Right ventricle myocardium superior (tissue), 1 donor: ENCODE results near the gene PDYN. TPM values are rescaled to one million over a fixed set of nuclear protein-coding genes. Genes with fewer than 3 reads are reported as not detected.
"Not testable (repeated sequence)": the region's sequence is repeated elsewhere in the genome, so short reads cannot be mapped to it uniquely, and the experiment has no call there.

ENCODE experiments used
- ATAC-seq: fragments of 200-7000 bp; cut with Tn5 transposase; one replicate; pipeline ENCODE4 v1.9.1; 2020; ENCODE audit warnings: mild to moderate bottlenecking; ENCODE audit not compliant: poor library complexity
- DNase-seq: peaks from one replicate; pipeline ENCODE4 v3.0.0-alpha.2; 2020
- intact Hi-C: fragments of 100-400 bp; cut with DNase I; formaldehyde crosslinking; loops from one replicate; pipeline ENCODE4 v1.11.2; 2022
- long read RNA-seq: library from polyadenylated mRNA; unstranded; transcript quantifications from one replicate; pipeline ENCODE4 v2.0.0, GENCODE V29; 2021
- total RNA-seq: library from RNA; stranded (reverse); fragmentation: NEBNext Ultra II Directional; extraction: Animal tissue kit (Norgen Biotek cat#: 25700); gene quantifications from one replicate; pipeline ENCODE4 v1.2.1, GENCODE V29; 2021
- donor health status: DM: no; HTN: yes; CAD: no; lungs with severe emphysema.

PDYN gene
- not detected for total RNA-seq
- long read RNA-seq, result 0 reads

DNA sequence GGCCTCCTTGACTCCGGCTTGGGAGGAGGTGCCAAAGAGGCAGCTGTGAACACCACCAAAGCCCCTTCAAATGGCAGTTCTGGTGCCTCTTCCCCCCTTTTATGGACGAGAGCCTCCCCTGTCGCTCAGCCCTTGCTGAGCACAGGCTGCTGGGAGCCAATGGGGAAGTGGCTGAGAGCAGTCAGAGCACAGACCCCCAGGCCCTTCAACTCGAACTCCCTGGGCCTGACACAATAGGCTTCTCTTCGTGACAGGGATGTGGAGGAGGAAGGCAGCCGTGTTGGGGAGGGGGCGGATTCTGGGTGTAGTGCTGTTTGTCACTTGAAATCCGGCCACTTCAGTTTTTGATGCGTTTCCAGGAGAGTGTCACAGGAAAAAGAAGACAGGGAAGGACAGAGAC lies at the start of gene PDYN:
PDYN (minus strand) TSS at position 73 of the 400 bp plus-strand sequence. CDS start 10,974 bp downstream, outside the sequence.
- intact Hi-C loops, result no loop called here
- ATAC-seq (no peak), DNase-seq (no peak)

DNA sequence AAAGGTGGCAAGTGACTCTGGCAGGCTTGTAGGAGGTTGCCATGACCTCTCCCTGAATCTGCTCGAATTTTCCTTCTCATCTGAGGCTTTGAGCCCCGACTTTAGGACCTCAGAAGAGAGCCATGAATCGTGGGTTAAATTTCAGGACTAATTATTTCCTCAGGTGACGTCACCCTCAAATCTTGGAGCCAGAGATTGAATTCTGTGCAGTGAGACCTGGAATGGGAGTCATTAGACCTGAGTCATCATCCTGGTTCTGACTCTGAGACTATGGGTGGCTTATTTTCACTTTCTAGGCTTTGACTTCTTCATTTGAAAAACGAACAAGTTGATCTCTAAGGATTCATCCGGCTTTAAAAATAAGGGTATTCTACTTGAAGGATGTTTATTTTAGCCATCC lies 48.5 kb upstream of the PDYN start:
- intact Hi-C loops, result no loop called here
- no peak for DNase-seq
- ATAC-seq, result no peak

DNA sequence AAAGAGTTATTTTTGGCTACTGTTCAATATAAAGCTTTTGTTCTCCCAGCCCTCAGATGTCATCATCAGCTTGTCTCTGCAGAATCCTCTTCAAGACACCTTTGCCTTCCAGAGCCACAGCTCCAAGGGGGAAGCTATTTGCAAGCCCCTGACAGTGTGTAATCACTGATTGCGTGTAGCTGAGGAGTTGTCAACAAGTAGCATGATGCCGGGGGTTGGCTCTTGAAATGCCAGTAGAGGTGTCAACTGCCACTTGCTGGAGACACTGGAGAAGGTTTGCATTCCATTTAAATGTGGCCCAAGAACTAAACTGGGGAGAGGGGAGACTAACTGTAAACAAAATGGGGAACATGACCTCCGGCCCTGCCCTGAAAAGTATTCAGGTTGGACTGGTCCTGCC lies 44.3 kb upstream of the PDYN start:
- intact Hi-C loops, result no loop called here
- ATAC-seq (no peak), DNase-seq (no peak)

DNA sequence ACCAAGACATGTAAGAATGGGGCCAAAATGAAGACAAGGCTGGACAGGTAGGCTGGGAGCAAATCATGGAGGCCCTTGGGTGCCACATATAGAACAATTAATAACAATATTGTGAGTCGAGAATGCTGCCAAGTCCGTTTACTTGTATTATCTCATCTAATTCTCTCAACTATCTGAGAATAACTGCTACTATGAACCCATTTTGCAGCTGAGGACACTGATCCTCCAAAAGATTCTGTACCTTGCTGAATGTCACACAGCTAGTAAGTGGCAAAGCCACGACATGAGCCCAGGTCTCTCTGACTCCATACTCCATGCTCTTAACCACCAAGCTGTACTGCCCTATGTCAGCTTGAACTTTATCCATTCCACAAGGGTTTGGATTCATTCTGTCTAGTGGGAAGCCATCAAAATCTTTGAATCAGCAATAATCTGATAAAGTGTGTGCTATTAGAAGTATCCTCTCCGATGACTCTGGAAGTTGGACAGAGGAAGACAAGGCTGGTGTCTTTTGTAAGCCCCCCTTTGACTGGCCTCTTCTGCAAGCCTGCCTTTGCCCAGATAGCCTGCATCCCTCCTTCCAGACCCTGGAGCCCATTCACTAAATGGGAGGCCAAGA lies 43.5 kb upstream of the PDYN start:
- intact Hi-C loops, result no loop called here
- no peak for ATAC-seq
- no peak for DNase-seq

DNA sequence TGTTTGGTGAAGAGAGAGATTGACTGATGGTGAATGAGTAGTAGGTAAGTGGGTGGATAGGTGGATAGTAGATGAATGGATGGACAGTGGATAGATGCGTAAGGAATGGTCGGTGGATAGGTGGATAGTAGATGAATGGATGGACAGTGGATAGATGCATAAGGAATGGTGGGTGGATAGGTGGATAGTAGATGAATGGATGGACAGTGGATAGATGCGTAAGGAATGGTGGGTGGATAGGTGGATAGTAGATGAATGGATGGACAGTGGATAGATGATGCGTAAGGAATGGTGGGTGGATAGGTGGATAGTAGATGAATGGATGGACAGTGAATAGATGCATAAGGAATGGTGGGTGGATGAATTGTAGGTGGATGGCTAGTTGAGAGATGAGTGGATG lies 42.5 kb upstream of the PDYN start:
- ATAC-seq, intact Hi-C loops, DNase-seq: not testable (repeated sequence)

DNA sequence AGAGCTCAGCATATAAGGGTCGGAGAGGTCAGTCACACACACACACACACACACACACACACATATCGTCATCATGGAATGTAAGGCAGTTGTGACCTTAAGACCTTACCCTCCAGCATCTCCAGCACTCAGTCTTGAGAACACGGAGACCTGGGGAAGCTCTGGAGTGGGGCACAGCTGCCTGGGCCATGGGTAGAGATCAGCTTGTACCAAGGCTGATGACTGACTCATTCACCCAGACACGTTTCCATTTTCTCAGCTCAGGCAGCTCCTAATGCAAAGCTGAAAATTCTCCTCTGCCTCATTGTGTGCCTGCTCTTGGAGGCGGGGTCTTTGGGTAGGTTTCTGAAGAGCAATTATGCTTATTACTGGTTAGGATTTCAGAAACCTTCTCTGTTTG lies 38.3 kb upstream of the PDYN start:
- no peak for DNase-seq
- intact Hi-C loops, result no loop called here
- no peak for ATAC-seq

DNA sequence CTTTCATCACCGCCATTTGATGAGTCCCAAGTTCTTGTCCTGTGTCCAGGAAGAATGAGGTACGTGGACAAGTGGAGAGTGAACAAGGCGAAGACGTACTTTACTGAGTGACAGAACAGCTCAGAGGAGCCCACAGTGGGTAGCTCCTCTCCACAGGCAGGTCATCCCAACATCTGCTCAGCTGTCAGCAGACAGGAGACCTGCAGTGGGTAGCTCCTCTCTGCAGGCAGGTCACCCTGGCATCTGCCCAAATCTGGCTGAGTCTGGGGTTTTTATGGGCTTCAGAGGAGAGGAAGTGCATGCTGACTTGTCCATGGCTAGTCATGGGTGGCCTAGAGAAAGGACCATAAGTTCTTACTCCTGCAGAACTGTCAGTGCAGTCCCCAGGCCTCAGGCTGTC lies 32.7 kb upstream of the PDYN start:
- DNase-seq (no peak), ATAC-seq (no peak)
- intact Hi-C loops, result no loop called here

DNA sequence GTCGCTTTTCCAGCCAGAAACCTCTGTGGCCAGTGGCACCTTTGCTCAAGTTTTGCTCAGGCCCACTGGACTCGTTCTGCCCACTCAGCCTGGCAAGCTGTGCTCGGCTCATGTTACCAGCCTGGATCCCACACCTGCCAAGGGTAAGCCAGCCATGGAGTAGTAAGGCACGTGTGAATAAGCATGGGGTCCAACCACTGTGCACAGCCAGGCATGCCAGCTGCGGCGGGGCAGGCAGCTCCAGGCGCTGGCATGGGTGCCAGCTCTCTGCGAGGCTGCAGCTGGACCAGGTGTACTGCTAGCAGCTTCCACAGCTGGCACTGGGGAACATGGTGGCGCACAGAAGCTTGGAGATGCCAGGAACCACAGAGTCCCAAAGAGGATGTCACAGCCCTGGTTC lies 32.1 kb upstream of the PDYN start:
- DNase-seq (no peak), ATAC-seq (no peak)
- intact Hi-C loops, result no loop called here

DNA sequence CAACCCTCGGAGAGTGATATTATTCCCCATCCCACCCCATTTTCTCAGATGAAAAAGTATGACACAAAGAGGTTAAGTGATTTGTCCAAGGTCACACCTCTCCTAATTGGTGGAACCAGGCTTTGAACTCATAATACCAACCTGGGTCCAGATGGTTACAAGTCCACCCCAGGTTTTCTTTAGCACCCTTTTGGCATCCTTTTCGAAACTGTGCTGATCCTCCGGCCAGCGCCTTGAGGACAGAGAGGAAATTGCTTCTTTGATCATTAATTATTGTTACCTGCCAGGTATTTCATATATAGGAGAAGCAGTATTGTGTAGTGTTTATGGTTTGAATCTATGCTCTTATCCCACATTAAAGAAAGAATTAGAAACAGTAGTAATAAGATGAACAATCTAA lies 29.3 kb upstream of the PDYN start:
- intact Hi-C loops, result no loop called here
- no peak for ATAC-seq
- no peak for DNase-seq

DNA sequence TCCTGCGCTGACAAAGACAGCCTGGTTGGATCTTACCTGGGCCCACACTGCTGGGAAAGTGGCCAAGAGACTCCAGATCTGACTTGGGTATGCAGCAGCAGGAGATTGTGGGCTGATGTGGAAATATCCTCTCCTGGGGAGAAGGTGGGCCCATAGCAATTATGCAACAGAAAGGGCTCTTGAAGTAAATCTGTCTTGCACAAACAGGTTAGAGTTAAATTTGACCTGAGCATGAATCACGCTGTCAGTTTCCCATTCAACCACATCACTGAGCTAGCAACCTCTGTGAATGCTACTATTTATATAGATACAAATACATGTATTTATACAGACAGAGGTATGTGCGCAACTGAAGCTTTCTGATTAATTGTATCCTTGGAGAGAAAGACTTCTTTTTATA lies 28.3 kb upstream of the PDYN start:
- DNase-seq (no peak), ATAC-seq (no peak)
- intact Hi-C loops, result no loop called here

DNA sequence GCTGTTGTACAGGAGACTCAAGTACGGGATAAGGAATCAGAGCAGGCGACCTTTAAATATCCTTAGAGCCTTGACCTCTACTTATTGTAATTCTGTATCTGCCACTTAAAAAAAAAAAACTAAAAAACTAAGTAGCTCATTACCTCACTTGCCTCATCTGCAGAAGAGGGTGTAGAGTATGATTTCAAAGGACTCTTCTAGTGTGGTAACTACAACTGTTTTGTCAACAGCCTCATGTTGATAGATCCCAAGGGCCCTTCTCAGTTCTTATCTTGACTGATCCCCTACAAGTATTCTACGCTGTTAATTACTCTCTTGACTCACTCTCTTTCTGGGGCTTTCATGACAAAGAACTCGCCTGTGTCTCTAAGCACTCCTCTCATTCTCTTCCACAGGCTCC lies 16.7 kb upstream of the PDYN start:
- intact Hi-C loops, result no loop called here
- DNase-seq, result no peak
- ATAC-seq, result no peak

DNA sequence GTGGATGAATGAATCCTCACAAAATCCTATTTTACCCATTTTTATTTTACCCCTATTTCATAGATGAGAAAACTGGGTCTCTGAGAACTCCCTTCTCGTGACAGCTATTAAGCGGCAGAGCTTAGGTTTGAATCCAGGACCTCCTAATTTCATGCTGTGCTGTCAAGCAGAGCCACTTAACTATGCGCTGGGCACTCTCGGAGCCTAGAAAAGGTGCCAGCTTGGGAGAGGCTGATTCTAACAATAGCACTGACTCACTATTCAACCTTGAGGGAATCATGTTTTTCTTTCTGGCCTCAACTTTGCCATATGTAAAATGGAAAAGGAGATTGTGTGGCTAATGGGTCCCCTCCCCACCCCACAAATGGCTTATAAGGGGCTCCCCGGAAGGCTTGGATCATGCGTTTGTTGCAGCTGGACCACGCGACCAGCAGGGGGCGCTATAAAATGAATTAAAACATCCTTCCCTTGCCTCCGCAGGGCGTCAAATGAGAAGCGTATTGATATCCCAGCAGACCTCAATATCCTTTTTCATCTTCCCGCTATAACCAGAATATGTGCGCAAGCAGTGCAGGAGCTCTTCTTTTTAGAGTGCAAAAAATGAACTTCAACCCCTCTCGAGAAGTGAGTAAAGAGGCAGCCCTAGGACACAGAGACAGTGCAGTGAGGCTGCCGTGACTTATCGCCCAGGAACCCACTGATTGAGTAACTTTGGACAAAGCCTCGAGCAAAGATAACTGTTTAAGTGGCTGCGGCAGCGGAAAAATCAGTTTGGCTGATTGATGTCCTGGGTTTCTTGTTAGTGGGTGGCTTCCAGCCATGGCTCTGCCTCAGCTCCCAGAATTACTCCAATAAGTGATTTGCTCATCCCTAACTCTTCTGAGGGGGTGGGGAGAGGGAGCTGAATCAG lies 12.8 kb upstream of the PDYN start:
- intact Hi-C loops, result no loop called here
- no peak for ATAC-seq
- no peak for DNase-seq

DNA sequence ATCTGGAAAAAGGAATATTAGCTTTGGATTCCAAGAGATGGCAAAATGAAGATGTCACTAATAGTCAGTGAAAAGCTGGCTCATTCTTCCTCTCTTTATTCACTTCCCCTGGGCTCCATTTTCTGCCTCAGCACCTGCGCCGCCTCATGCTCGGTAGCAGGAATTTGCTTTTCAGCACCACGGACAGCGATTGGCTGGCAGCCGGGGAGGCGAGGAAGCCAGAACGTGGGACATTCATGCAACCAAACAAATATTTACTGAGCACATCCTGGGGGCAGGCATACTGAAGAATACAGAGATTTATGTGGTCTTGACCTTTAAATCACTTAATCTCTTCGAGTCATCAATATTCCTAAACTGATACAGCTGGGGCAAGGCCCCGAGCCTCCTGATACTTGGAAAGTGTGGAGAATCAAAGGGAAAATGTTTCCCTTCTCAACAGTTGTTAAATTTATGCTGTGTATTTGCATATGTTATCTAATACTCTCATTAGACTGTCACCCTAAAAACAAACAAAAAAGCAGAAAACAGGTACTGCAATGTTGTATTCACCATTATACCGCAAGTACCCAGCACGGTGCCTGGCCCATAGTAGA lies 12.1 kb upstream of the PDYN start:
- DNase-seq, result peak; percentile 75
- ATAC-seq, result peak; percentile 55
- intact Hi-C loops, result no loop called here

DNA sequence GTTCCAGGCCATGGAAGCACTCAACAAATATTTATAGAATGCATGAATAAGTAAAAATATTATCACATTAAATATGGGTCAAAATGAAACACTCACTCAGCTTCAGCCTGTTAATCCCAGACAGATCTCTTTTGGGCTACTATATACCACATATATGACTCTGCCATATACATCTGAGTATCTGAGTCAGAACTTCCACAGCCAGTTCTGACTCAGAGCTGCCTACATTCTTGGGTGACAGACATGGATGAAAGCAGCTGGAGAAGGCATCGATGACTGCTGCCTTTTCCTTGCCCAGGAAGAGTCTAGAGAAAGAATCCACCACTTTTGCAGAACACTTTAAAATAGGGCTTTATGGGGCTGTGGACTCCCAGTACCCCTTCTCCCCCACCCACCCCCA lies 11.5 kb upstream of the PDYN start:
- DNase-seq, result no peak
- intact Hi-C loops, result no loop called here
- no peak for ATAC-seq

DNA sequence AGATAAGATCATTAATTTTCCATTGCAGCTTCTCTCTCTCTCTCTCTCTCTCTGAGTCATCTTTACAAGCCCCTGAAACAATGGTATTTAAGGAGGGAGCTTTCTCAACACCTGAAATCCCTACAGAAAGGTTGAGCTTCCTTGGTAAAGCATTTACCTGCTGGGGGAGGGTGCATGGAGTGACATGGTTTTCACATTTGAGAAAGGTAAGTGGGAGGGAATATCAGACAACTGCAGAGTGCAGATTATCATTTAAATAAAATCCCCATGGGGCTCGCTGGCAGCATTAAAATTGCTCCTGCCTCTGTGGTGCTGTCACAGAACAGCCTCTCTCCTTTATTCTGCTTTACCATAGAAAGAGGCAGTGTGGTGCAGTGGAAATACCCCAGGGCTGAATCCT lies 10.3 kb upstream of the PDYN start:
- no peak for DNase-seq
- intact Hi-C loops, result no loop called here
- ATAC-seq, result no peak

DNA sequence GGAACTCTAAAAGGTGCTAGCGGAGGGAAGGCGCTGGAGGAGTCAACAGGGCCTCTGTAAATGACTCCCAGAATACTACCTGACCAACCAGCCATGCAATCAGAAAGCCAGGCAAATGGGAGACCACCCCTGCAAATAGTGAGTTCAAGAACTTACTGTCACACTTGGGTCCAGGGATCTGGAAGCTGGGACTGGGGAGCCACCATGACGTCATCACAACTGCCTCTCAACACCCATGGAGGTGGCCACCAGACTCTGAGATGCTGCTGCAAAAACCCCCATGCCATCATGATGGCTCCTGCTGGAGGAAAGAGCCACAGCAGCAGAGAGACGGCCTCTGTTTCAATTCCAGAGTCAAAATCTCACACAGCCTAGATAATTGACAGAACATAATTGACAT lies 8.5 kb upstream of the PDYN start:
- intact Hi-C loops, result no loop called here
- ATAC-seq (no peak), DNase-seq (no peak)

DNA sequence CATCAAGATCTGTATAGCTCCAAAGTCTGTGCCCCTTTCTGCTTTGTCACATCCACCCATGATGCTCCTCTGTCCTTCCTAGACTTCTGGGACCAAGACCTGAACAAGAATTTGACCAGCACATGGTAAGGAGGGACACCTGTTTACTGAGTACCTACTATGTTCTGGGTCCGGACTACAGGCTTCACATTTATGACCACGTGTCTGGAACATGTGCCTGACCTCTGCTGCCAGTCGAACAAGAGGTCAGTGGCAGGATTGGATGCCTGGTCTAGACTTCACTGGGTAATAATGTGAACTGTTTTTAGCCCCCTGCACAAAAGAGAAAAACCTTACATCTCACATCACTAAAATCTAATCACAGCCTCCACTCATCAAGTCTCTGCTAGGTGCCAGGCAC lies 7.3 kb upstream of the PDYN start:
- DNase-seq (no peak), ATAC-seq (no peak)
- intact Hi-C loops, result no loop called here

DNA sequence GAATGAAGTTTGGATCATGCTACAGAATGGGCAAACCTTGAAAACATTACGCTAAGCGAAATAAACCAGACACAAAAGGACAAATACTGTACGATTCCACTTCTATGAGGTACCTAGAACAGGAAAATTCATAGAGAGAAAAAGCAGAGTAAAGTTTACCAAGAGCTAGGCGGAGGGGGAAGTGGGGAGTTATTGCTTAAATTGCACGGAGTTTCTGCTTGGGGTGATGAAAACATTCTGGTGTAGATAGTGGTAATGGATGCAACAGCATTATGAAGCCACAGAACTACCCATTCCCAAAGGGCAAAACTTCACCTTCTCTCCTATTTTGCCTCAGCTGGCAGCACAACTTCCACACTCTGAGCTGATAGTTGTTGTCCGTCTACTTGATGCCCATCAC lies 6.4 kb upstream of the PDYN start:
- no peak for ATAC-seq
- intact Hi-C loops, result no loop called here
- DNase-seq, result no peak

DNA sequence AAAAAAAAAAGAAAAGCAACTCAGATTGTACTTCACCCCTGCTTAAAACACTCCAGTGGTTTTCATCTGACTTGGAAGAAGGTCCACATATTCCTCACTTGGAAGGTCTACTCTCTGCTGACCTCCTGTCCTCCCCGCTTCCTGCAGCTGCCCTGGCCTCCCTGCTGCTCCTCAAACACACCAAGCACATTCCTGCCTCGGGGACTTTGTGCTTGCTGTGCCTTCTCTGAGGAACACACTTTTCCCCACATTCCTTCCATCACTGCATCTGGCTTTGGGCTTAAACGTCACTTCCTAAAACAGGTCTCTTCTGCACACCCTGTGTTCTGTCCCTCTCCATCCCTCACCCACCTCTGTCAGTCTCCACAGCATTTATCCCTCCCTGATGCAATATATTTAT lies 4.9 kb upstream of the PDYN start:
- DNase-seq, result no peak
- ATAC-seq, result no peak
- intact Hi-C loops, result no loop called here

DNA sequence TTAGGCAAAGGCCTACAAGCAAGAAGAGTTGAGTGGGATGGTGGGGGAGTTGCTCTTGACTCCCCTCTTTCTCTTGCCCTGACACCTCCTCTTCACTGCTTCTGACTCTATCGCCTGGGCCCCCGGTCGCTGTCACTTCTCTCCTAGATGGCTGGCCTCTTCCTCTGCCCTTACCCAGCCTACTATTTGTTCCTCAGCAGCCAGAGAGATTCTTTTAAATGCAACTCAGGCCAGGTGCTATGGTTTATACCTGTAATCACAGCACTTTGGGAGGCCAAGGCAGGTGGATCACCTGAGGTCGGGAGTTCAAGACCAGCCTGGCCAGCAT lies 4.3 kb upstream of the PDYN start:
- ATAC-seq (no peak), DNase-seq (no peak)
- intact Hi-C loops, result no loop called here
